H1 (cell line): ENCODE results near the gene PPIP5K1. TPM values are rescaled to one million over a fixed set of nuclear protein-coding genes. Genes with fewer than 3 reads are reported as not detected.

ENCODE experiments used
- CTCF ChIA-PET: fragments of 300-600 bp; sonication (Branson Sonifier 250); formaldehyde crosslinking; loops from one replicate; lab custom pipeline; 2021; ENCODE audit not compliant: partially characterized antibody; lab: Charles Lee
- POLR2A ChIA-PET: fragments of 300-600 bp; sonication (Branson Sonifier 250); formaldehyde crosslinking; loops from one replicate; lab custom pipeline; 2021; ENCODE audit warnings: inconsistent platforms; ENCODE audit not compliant: partially characterized antibody; lab: Charles Lee
- DNase-seq, 2 experiments: peaks; one replicate each; pipeline versions ENCODE4 v3.0.0 to v3.0.0-alpha.2; 2010 to 2022; ENCODE audit warnings: low spot score in 2 of 2, low read depth in 1 of 2, mixed read lengths in 1 of 2
- FAIRE-seq: peaks from 2 replicates; lab custom pipeline; 2011; peaks lifted over from hg19 to GRCh38; lab: Jason Lieb, UNC
- H2AFZ ChIP-seq: 2 replicates; pipeline ENCODE4 v1.8.1; 2012; ENCODE audit warnings: low read length, inconsistent platforms
- H2AK5ac ChIP-seq: 2 replicates; pipeline ENCODE4 v1.6.1; 2013; ENCODE audit warnings: low read depth, low read length
- H2BK120ac ChIP-seq: replicated peaks from 2 replicates; pipeline ENCODE3; 2013; ENCODE audit warnings: low read depth, low read length, inconsistent platforms
- H2BK12ac ChIP-seq: 2 replicates; pipeline ENCODE4 v1.6.1; 2013; ENCODE audit warnings: low read depth, low read length
- H2BK15ac ChIP-seq: 2 replicates; pipeline ENCODE4 v1.6.1; 2013; ENCODE audit warnings: low read length
- H2BK20ac ChIP-seq: 2 replicates; pipeline ENCODE4 v1.6.1; 2013; ENCODE audit warnings: low read length
- H2BK5ac ChIP-seq: 2 replicates; pipeline ENCODE4 v1.6.1; 2013; ENCODE audit warnings: low read depth, low read length
- H3K14ac ChIP-seq: 2 replicates; pipeline ENCODE4 v1.6.1; 2013; ENCODE audit warnings: inconsistent platforms; ENCODE audit not compliant: insufficient read length
- H3K18ac ChIP-seq: 2 replicates; pipeline ENCODE4 v1.6.1; 2013; ENCODE audit warnings: low read length; ENCODE audit errors: extremely low read depth
- H3K23ac ChIP-seq: 2 replicates; pipeline ENCODE4 v1.6.1; 2013; ENCODE audit warnings: inconsistent platforms; ENCODE audit not compliant: insufficient read length
- H3K23me2 ChIP-seq: 2 replicates; pipeline ENCODE4 v1.6.1; 2013; ENCODE audit warnings: low read depth, low read length
- H3K27ac ChIP-seq: 2 replicates; pipeline ENCODE4 v1.6.1; 2011; ENCODE audit warnings: low read depth, low read length, inconsistent platforms
- H3K27me3 ChIP-seq, 4 experiments: replicated peaks in 1 of 4; 1 replicate in 1 of 4; 2 replicates in 3 of 4; pipeline versions ENCODE4 v1.6.1 to v1.8.1; 2011 to 2013; ENCODE audit warnings: low read length in 3 of 4, mild to moderate bottlenecking in 3 of 4, inconsistent platforms in 2 of 4, mixed read lengths in 2 of 4, moderate library complexity in 1 of 4; ENCODE audit not compliant: control insufficient read depth in 3 of 4, insufficient read depth in 3 of 4; ENCODE audit errors: extremely low read depth in 1 of 4
- H3K36me3 ChIP-seq, 4 experiments: 2 replicates each; pipeline versions ENCODE4 v1.6.1 to v1.8.1; 2011 to 2013; ENCODE audit warnings: mild to moderate bottlenecking in 4 of 4, low read length in 3 of 4, moderate library complexity in 2 of 4, control low read depth in 1 of 4, inconsistent platforms in 1 of 4; ENCODE audit not compliant: insufficient read depth in 4 of 4, control insufficient read depth in 2 of 4
- H3K4ac ChIP-seq: replicated peaks from 2 replicates; pipeline ENCODE3; 2013; ENCODE audit warnings: low read length, low read depth, mixed read lengths, inconsistent platforms; ENCODE audit not compliant: insufficient read length
- H3K4me1 ChIP-seq, 4 experiments: replicated peaks in 1 of 4; 1 replicate in 1 of 4; 2 replicates in 3 of 4; pipeline versions ENCODE4 v1.6.1 to v1.8.1; 2011 to 2013; ENCODE audit warnings: low read length in 3 of 4, inconsistent platforms in 2 of 4, mixed read lengths in 1 of 4; ENCODE audit not compliant: insufficient read depth in 4 of 4, control insufficient read depth in 3 of 4
- H3K4me2 ChIP-seq, 2 experiments: 2 replicates each; pipeline versions ENCODE4 v1.6.1 to v1.8.1; 2011 to 2013; ENCODE audit warnings: low read depth in 2 of 2, low read length in 2 of 2, control low read depth in 1 of 2, inconsistent platforms in 1 of 2, mild to moderate bottlenecking in 1 of 2; ENCODE audit not compliant: insufficient read depth in 1 of 2
- H3K4me3 ChIP-seq, 4 experiments: fragments of 200-600, 300-600 bp in 1 of 4; sonication (generic), shearing (Covaris generic), sonication (Bioruptor Twin) in 1 of 4; 2 replicates each; pipeline versions ENCODE4 v1.5.1 to v1.8.1; 2011 to 2016; ENCODE audit warnings: low read length in 4 of 4, low read depth in 3 of 4, control low read depth in 2 of 4, inconsistent platforms in 2 of 4, mild to moderate bottlenecking in 2 of 4, mixed read lengths in 1 of 4, moderate library complexity in 1 of 4; ENCODE audit not compliant: insufficient read depth in 2 of 4; ENCODE audit errors: extremely low read depth in 1 of 4
- H3K56ac ChIP-seq: replicated peaks from 2 replicates; pipeline ENCODE3; 2013; ENCODE audit warnings: low read depth, mild to moderate bottlenecking, mixed read lengths, low read length, inconsistent platforms; ENCODE audit not compliant: insufficient read length
- H3K79me1 ChIP-seq: 2 replicates; pipeline ENCODE4 v1.6.1; 2013; ENCODE audit warnings: low read depth, low read length, control low read depth
- H3K79me2 ChIP-seq, 2 experiments: 2 replicates each; pipeline versions ENCODE4 v1.6.1 to v1.8.1; 2012 to 2013; ENCODE audit warnings: low read length in 2 of 2, mild to moderate bottlenecking in 2 of 2, inconsistent platforms in 1 of 2; ENCODE audit not compliant: insufficient read depth in 2 of 2, control insufficient read depth in 1 of 2
- H3K9ac ChIP-seq, 4 experiments: replicated peaks in 1 of 4; 1 replicate in 1 of 4; 2 replicates in 3 of 4; pipeline versions ENCODE4 v1.6.1 to v1.8.1; 2011 to 2013; ENCODE audit warnings: low read depth in 3 of 4, low read length in 3 of 4, control low read depth in 2 of 4, mild to moderate bottlenecking in 2 of 4, moderate library complexity in 2 of 4, inconsistent platforms in 1 of 4; ENCODE audit errors: extremely low read depth in 1 of 4
- H3K9me3 ChIP-seq, 2 experiments: 2 replicates each; pipeline versions ENCODE4 v1.6.1 to v1.8.1; 2012 to 2013; ENCODE audit warnings: mild to moderate bottlenecking in 2 of 2, moderate library complexity in 2 of 2, control low read depth in 1 of 2, inconsistent platforms in 1 of 2, low read depth in 1 of 2, low read length in 1 of 2, mixed read lengths in 1 of 2; ENCODE audit not compliant: insufficient read depth in 2 of 2
- H4K20me1 ChIP-seq, 2 experiments: replicated peaks in 1 of 2; 2 replicates each; pipeline versions ENCODE3 to v1.8.1; 2011 to 2013; ENCODE audit warnings: inconsistent platforms in 2 of 2, low read length in 2 of 2, mild to moderate bottlenecking in 1 of 2; ENCODE audit not compliant: insufficient read depth in 2 of 2, control insufficient read depth in 1 of 2
- H4K5ac ChIP-seq: 2 replicates; pipeline ENCODE4 v1.6.1; 2013; ENCODE audit warnings: low read length, low read depth, mixed read lengths, inconsistent platforms; ENCODE audit not compliant: insufficient read length
- H4K8ac ChIP-seq: 2 replicates; pipeline ENCODE4 v1.8.0; 2013; ENCODE audit warnings: mild to moderate bottlenecking, moderate library complexity, low read length, inconsistent platforms; ENCODE audit not compliant: insufficient read depth; ENCODE audit errors: extremely low read depth
- H4K91ac ChIP-seq: replicated peaks from 2 replicates; pipeline ENCODE3; 2013; ENCODE audit warnings: low read length, mixed read lengths, inconsistent platforms; ENCODE audit not compliant: insufficient read length
- CHD2 ChIP-seq: IDR thresholded peaks from 2 replicates; pipeline ENCODE4 v1.6.1; 2012; ENCODE audit warnings: low read length, improper control_type of control experiment
- CTCF ChIP-seq, 3 experiments: IDR thresholded peaks; 1 replicate in 2 of 3; 2 replicates in 1 of 3; pipeline versions ENCODE4 v1.5.1 to v1.6.1; 2011; ENCODE audit warnings: low read length in 3 of 3, mild to moderate bottlenecking in 3 of 3, inconsistent platforms in 2 of 3, low read depth in 1 of 3, moderate library complexity in 1 of 3; ENCODE audit not compliant: insufficient read depth in 1 of 3; ENCODE audit errors: control extremely low read depth in 1 of 3
- JUND ChIP-seq: IDR thresholded peaks from 2 replicates; pipeline ENCODE4 v1.6.1; 2011; ENCODE audit warnings: mild to moderate bottlenecking, improper control_type of control experiment, low read length
- KDM4A ChIP-seq: IDR thresholded peaks from one replicate; pipeline ENCODE4 v1.7.1; 2012; ENCODE audit warnings: low read depth, mild to moderate bottlenecking, moderate library complexity, low read length, inconsistent platforms; ENCODE audit not compliant: severe bottlenecking
- PHF8 ChIP-seq: fragments of 200-600 bp; sonication (generic); conservative IDR thresholded peaks from 2 replicates; pipeline ENCODE4 v1.7.1; 2012; ENCODE audit warnings: low read depth, mild to moderate bottlenecking, inconsistent platforms, low read length, moderate library complexity
- POU5F1 ChIP-seq: IDR thresholded peaks from 2 replicates; pipeline ENCODE4 v1.6.1; 2011; ENCODE audit warnings: low read depth, mild to moderate bottlenecking, low read length, moderate library complexity
- RAD21 ChIP-seq, 2 experiments: IDR thresholded peaks in 1 of 2; conservative IDR thresholded peaks in 1 of 2; 2 replicates each; pipeline ENCODE4 v1.6.1; 2011; ENCODE audit warnings: low read depth in 2 of 2, low read length in 2 of 2, improper control_type of control experiment in 1 of 2, inconsistent platforms in 1 of 2, mild to moderate bottlenecking in 1 of 2, moderate library complexity in 1 of 2
- RFX5 ChIP-seq: IDR thresholded peaks from 2 replicates; pipeline ENCODE4 v1.6.1; 2011; ENCODE audit warnings: low read depth, low read length, improper control_type of control experiment, borderline replicate concordance
- SUZ12 ChIP-seq: fragments of 200-600 bp; sonication (generic); IDR thresholded peaks from 2 replicates; pipeline ENCODE4 v1.6.1; 2012; ENCODE audit warnings: mild to moderate bottlenecking, inconsistent platforms, low read length, moderate library complexity, mixed read lengths
- WGBS, 2 experiments: shearing (Covaris generic) in 1 of 2; methylation state at CpG; one replicate each; pipeline versions ENCODE4 v1.1.6 to v1.1.7; 2013 to 2015; ENCODE audit warnings: low lambda C conversion rate in 2 of 2, mixed read lengths in 2 of 2, inconsistent platforms in 1 of 2, low coverage in 1 of 2, missing lambda C conversion rate in 1 of 2; ENCODE audit not compliant: insufficient replicate concordance in 2 of 2, insufficient coverage in 1 of 2, insufficient read length in 1 of 2; ENCODE audit errors: extremely low coverage in 1 of 2, missing lambda C conversion rate in 1 of 2; 5-methylcytosine and 5-hydroxymethylcytosine counted together
- polyA plus RNA-seq, 7 experiments: library from polyadenylated mRNA; depleted of rRNA in 3 of 7; stranded (reverse) in 5 of 7; unstranded in 2 of 7; fragments of >200 nt in 5 of 7; fragments of 200-250 nt in 2 of 7; gene quantifications; 1 replicate in 5 of 7; 2 replicates in 1 of 7; 4 replicates in 1 of 7; pipeline versions ENCODE4 v1.2.1 to v1.2.3, GENCODE V29; 2011 to 2013; ENCODE audit warnings: missing spikeins in 2 of 7, mixed read lengths in 2 of 7
- total RNA-seq: library from RNA; stranded (reverse); fragmentation: NEBNext Ultra II Directional; extraction: Animal tissue kit (Norgen Biotek cat#: 25700); gene quantifications from 2 replicates; pipeline ENCODE4 v1.2.1, GENCODE V29; 2021

The PPIP5K1 gene
- total and polyA plus RNA-seq, 2 of the 8 experiments (the other 6 are each of a cell fraction or from before 2014, with no cell fraction given) = 18.8 to 22.7 TPM

- Histone ChIP-seq H3K4me3 (peak overlapping the region in 3 of 4 experiments; percentile 13 to 72 (median 41); a peak in 5 of 8 replicates), H3K4ac (no peak overlapping the region), H4K20me1 (no peaks in the 10 kb centered on the region), H4K8ac (no peak overlapping the region), H3K4me1 (peaks cover 11 to 23% (median 13%) of the 10 kb centered on the region in 4 experiments; a peak in 6 of 7 replicates), H3K27me3 (peaks cover 2 to 43% (median 30%) of the 10 kb centered on the region in 4 experiments), H3K14ac (no peak overlapping the region), H4K91ac (no peak overlapping the region), H3K36me3 (no peaks in the 10 kb centered on the region), H3K79me2 (no peaks in the 10 kb centered on the region), H2BK5ac (no peak overlapping the region), H3K4me2 (peak overlapping the region; percentile 78 to 92), H2BK15ac (peak overlapping the region; percentile 83; the same call in 1 of the 2 replicates), H2AK5ac (no peak overlapping the region), H2BK120ac (peak overlapping the region; percentile 12), H3K27ac (no peak overlapping the region), H3K18ac (peak overlapping the region; percentile 24), H4K5ac (no peak overlapping the region), H3K23me2 (peaks cover 15% of the 10 kb centered on the region; the same call in 1 of the 2 replicates), H3K23ac (no peak overlapping the region), H2AFZ (peak overlapping the region; percentile 56), H3K9me3 (no peaks in the 10 kb centered on the region), H2BK12ac (peak overlapping the region; percentile 70; the same call in 1 of the 2 replicates), H2BK20ac (no peak overlapping the region), H3K9ac (no peak overlapping the region), H3K56ac (no peak overlapping the region), H3K79me1 (no peaks in the 10 kb centered on the region)
- 50% methylated on average over 4 of the region's 4 CpGs; no CpG with 5 or more reads in 1 of the 2 experiments for WGBS, 2 experiments
- POLR2A ChIA-PET = interaction anchor here (1.0 to 3.0 kb wide), 3 partner anchors 12 to 25 kb away, joined by 3 to 8 read pairs (median 6); partner anchors contain the start of gene TP53BP1
- no peak for DNase-seq
- no peak for FAIRE-seq
- CTCF ChIA-PET = interaction anchor here (0.6 to 9.4 kb wide), 8 partner anchors 9 to 145 kb away, joined by 3 to 121 read pairs (median 8); partner anchors contain the start of gene TP53BP1
- TF ChIP-seq RAD21 (IDR thresholded peaks at IDR 0.05 in 1 of 2, conservative IDR thresholded peaks at IDR 0.05 in 1 of 2; ENCODE audit: low read depth in 2 of 2, low read length in 2 of 2) (no peak), POU5F1 (no peak), RFX5 (no peak), PHF8 (no peak), CHD2 (no peak), KDM4A (no peak), SUZ12 (no peak), CTCF (IDR thresholded peaks at IDR 0.05; ENCODE audit: control extremely low read depth in 1 of 3, insufficient read depth in 1 of 3, low read depth in 1 of 3, low read length in 3 of 3) (no peak), JUND (no peak)
Observed at GRCh38 chr15:43516801-43517353, 73.1 kb downstream of the PPIP5K1 start.
